Activated CD4-positive, CD25-positive, alpha-beta regulatory T cell treated with anti-CD3 and anti-CD28 coated beads, Interleukin-2, amount 50 U/mL, for 16 hours (primary cell): Measurements from ENCODE around the gene TMEM53.

ENCODE experiments used
- DNase-seq: peaks from one replicate; pipeline ENCODE4 v3.0.0-alpha.2; 2020; ENCODE audit warnings: low read depth, low spot score

The TMEM53 gene

GRCh38 chr1:44604157-44604955 is 69.9 kb downstream of the TMEM53 start:
- no peak for DNase-seq

- DNase-seq = no peak
Observed at GRCh38 chr1:44603718-44604117, 70.6 kb downstream of the TMEM53 start.
